Liver (tissue), 3 donors: ENCODE measurements around the gene ECHS1.

ENCODE experiments used
- ATF3 ChIP-seq: IDR thresholded peaks from 2 replicates; pipeline ENCODE4 v1.6.1; 2016; ENCODE audit warnings: antibody characterized with exemption
- CTCF ChIP-seq: fragments of 150-350 bp; IDR thresholded peaks from 2 replicates; pipeline ENCODE4 v1.5.1; 2017; ENCODE audit warnings: improper control_type of control experiment, low read depth, low read length; ENCODE audit not compliant: missing input control
- EGR1 ChIP-seq, 2 donors: IDR thresholded peaks; 2 replicates each; pipeline ENCODE4 v1.6.1; 2016 to 2018; ENCODE audit warnings: antibody characterized with exemption in 2 of 2, low read depth in 2 of 2
- FOXA1 ChIP-seq: IDR thresholded peaks from 2 replicates; pipeline ENCODE4 v1.6.1; 2016; ENCODE audit warnings: antibody characterized with exemption
- GABPA ChIP-seq, 2 donors: IDR thresholded peaks in 1 of 2; conservative IDR thresholded peaks in 1 of 2; 2 replicates each; pipeline ENCODE4 v1.6.1; 2016; ENCODE audit warnings: antibody characterized with exemption in 2 of 2, mild to moderate bottlenecking in 1 of 2, moderate library complexity in 1 of 2
- HNF4A ChIP-seq, 2 donors: conservative IDR thresholded peaks; 2 replicates each; pipeline ENCODE4 v1.6.1; 2016; ENCODE audit warnings: antibody characterized with exemption in 2 of 2, mild to moderate bottlenecking in 2 of 2
- RAD21 ChIP-seq, 2 donors: IDR thresholded peaks; 2 replicates each; pipeline ENCODE4 v1.6.1; 2016; ENCODE audit warnings: antibody characterized with exemption in 2 of 2, mild to moderate bottlenecking in 2 of 2
- SP1 ChIP-seq: IDR thresholded peaks from 2 replicates; pipeline ENCODE4 v1.6.1; 2018; ENCODE audit warnings: antibody characterized with exemption, mild to moderate bottlenecking
- TAF1 ChIP-seq: conservative IDR thresholded peaks from 2 replicates; pipeline ENCODE4 v1.6.1; 2016; ENCODE audit warnings: antibody characterized with exemption, mild to moderate bottlenecking
- YY1 ChIP-seq: IDR thresholded peaks from 2 replicates; pipeline ENCODE4 v1.6.1; 2016; ENCODE audit warnings: antibody characterized with exemption, mild to moderate bottlenecking
- TF ChIP-seq, protein P1 (sequence below): IDR thresholded peaks from 2 replicates; pipeline ENCODE4 v1.6.1; 2016; ENCODE audit warnings: antibody characterized with exemption, mild to moderate bottlenecking
- TF ChIP-seq, protein P2 (sequence below): IDR thresholded peaks from 2 replicates; pipeline ENCODE4 v1.6.1; 2016; ENCODE audit warnings: antibody characterized with exemption
- donor health status: healthy.
- donor health status: healthy.

- TF ChIP-seq CTCF = no peak
- TF ChIP-seq, protein P1, sequence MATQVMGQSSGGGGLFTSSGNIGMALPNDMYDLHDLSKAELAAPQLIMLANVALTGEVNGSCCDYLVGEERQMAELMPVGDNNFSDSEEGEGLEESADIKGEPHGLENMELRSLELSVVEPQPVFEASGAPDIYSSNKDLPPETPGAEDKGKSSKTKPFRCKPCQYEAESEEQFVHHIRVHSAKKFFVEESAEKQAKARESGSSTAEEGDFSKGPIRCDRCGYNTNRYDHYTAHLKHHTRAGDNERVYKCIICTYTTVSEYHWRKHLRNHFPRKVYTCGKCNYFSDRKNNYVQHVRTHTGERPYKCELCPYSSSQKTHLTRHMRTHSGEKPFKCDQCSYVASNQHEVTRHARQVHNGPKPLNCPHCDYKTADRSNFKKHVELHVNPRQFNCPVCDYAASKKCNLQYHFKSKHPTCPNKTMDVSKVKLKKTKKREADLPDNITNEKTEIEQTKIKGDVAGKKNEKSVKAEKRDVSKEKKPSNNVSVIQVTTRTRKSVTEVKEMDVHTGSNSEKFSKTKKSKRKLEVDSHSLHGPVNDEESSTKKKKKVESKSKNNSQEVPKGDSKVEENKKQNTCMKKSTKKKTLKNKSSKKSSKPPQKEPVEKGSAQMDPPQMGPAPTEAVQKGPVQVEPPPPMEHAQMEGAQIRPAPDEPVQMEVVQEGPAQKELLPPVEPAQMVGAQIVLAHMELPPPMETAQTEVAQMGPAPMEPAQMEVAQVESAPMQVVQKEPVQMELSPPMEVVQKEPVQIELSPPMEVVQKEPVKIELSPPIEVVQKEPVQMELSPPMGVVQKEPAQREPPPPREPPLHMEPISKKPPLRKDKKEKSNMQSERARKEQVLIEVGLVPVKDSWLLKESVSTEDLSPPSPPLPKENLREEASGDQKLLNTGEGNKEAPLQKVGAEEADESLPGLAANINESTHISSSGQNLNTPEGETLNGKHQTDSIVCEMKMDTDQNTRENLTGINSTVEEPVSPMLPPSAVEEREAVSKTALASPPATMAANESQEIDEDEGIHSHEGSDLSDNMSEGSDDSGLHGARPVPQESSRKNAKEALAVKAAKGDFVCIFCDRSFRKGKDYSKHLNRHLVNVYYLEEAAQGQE = no peak
- TF ChIP-seq, protein P2, sequence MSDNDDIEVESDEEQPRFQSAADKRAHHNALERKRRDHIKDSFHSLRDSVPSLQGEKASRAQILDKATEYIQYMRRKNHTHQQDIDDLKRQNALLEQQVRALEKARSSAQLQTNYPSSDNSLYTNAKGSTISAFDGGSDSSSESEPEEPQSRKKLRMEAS = no peak
- TF ChIP-seq TAF1 = no peak
- TF ChIP-seq FOXA1 = no peak
- no peak for TF ChIP-seq EGR1 (IDR thresholded peaks at IDR 0.05; ENCODE audit: low read depth in 2 of 2)
- no peak for TF ChIP-seq HNF4A (conservative IDR thresholded peaks at IDR 0.05)
- TF ChIP-seq ATF3 = no peak
- TF ChIP-seq RAD21 (IDR thresholded peaks at IDR 0.05) = no peak
- no peak for TF ChIP-seq SP1
- no peak for TF ChIP-seq GABPA (IDR thresholded peaks at IDR 0.05 in 1 of 2, conservative IDR thresholded peaks at IDR 0.05 in 1 of 2)
- TF ChIP-seq YY1 = no peak
Observed at GRCh38 chr10:133350283-133350949, 22.7 kb downstream of the ECHS1 start.
